GM12892 (cell line): Measurements from ENCODE around the gene FGF16.

Source experiments
- POLR2A ChIP-seq: IDR thresholded peaks from 2 replicates; pipeline ENCODE4 v1.6.1; 2011; ENCODE audit warnings: low read depth, low read length, control low read depth
- POLR2AphosphoS5 ChIP-seq: IDR thresholded peaks from 2 replicates; pipeline ENCODE4 v1.6.1; 2011; ENCODE audit warnings: low read depth, low read length, control low read depth
- TAF1 ChIP-seq: IDR thresholded peaks from 2 replicates; pipeline ENCODE4 v1.6.1; 2011; ENCODE audit warnings: low read depth, mild to moderate bottlenecking, control low read depth, low read length, borderline replicate concordance

- no peak for TF ChIP-seq TAF1
- TF ChIP-seq POLR2A: no peak
- TF ChIP-seq POLR2AphosphoS5: no peak
Observed at GRCh38 chrX:77431227-77431626, 16.0 kb upstream of the FGF16 start.
